ENCODE results near the gene OTOP3. TPM values are rescaled to one million over a fixed set of nuclear protein-coding genes. Genes with fewer than 3 reads are reported as not detected.

The OTOP3 gene
- total and polyA plus RNA-seq, 2 of the 4 experiments (the other 2 are of a cell fraction): not detected

DNA sequence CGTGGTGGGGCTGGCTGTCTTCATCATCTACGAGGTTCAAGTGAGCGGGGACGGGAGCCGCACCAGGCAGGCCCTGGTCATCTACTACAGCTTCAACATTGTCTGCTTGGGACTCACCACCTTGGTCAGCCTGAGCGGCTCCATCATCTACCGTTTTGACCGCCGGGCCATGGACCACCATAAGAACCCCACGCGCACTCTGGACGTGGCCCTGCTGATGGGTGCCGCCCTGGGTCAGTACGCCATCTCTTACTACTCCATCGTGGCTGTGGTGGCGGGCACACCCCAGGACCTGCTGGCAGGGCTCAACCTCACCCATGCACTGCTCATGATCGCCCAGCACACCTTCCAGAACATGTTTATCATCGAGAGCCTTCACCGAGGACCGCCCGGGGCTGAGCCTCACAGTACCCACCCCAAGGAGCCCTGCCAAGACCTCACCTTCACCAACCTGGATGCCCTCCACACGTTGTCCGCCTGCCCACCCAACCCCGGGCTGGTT is 5.1 kb upstream of the OTOP3 start:
- WGBS, 2 experiments (ENCODE audit: extremely low coverage in 2 of 2, insufficient read length in 1 of 2): 92% methylated on average over 12 of the region's 24 CpGs; no CpG with 5 or more reads in 1 of the 2 experiments
- peaks cover 72% of the 10 kb centered on the region for H3K27me3 ChIP-seq (ENCODE audit: control insufficient read depth, insufficient read depth, low read length)
- H2BK15ac ChIP-seq (ENCODE audit: low read depth, low read length): no peak overlapping the region

More for the DNA sequence above, 5.1 kb upstream of the OTOP3 start:
- H3K4me2 ChIP-seq (ENCODE audit: low read depth, low read length): no peak overlapping the region
- H3K36me3 ChIP-seq (ENCODE audit: control insufficient read depth, insufficient read depth, low read length): no peaks in the 10 kb centered on the region
- in situ Hi-C loops (cut with MboI; ENCODE audit: low sequenced_read_pairs) (no loop called here), dilution Hi-C loops (cut with HindIII; ENCODE audit: low sequenced_read_pairs, unreplicated experiment) (no loop called here), intact Hi-C loops (cut with micrococcal nuclease) (no loop called here)
- CTCF ChIA-PET: no interaction called here
- peaks cover 2% of the 10 kb centered on the region; the same call in 1 of the 2 replicates for H3K4me1 ChIP-seq (ENCODE audit: control insufficient read depth, insufficient read depth, low read length)
- BruUV-seq (replicated peaks): no TSS peak
- H3K79me1 ChIP-seq (ENCODE audit: low read depth in 1 of 2, low read length in 2 of 2): no peaks in the 10 kb centered on the region
- DNase-seq: no peak
- H2AFZ ChIP-seq (replicated peaks; ENCODE audit: low read length, poor library complexity): no peak overlapping the region
- no peak overlapping the region for H3K56ac ChIP-seq (ENCODE audit: extremely low read depth, insufficient read depth, low read length)
- no peak for ATAC-seq (ENCODE audit: low read depth)
- no peak overlapping the region for H4K8ac ChIP-seq (ENCODE audit: low read depth in 2 of 2, low read length in 2 of 2)
- H2BK5ac ChIP-seq (ENCODE audit: low read depth, low read length, poor library complexity, severe bottlenecking): no peak overlapping the region
- H3K9me1 ChIP-seq (ENCODE audit: insufficient read depth, low read length): no peaks in the 10 kb centered on the region
- H2AK5ac ChIP-seq (ENCODE audit: low read depth, low read length): no peak overlapping the region
- no peaks in the 10 kb centered on the region for H4K20me1 ChIP-seq (ENCODE audit: insufficient read depth, low read length)
- no peak overlapping the region for H4K5ac ChIP-seq (ENCODE audit: low read depth, low read length)
- H3K9ac ChIP-seq (ENCODE audit: low read depth, low read length): no peak overlapping the region
- H3K18ac ChIP-seq (ENCODE audit: low read depth, low read length): no peak overlapping the region
- TF ChIP-seq, protein P1, sequence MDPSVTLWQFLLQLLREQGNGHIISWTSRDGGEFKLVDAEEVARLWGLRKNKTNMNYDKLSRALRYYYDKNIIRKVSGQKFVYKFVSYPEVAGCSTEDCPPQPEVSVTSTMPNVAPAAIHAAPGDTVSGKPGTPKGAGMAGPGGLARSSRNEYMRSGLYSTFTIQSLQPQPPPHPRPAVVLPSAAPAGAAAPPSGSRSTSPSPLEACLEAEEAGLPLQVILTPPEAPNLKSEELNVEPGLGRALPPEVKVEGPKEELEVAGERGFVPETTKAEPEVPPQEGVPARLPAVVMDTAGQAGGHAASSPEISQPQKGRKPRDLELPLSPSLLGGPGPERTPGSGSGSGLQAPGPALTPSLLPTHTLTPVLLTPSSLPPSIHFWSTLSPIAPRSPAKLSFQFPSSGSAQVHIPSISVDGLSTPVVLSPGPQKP (IDR thresholded peaks at IDR 0.05; ENCODE audit: borderline replicate concordance, low read depth, low read length): no peak
- no peak for TF ChIP-seq RFX5 (IDR thresholded peaks at IDR 0.05; ENCODE audit: low read depth, low read length)
- H2BK120ac ChIP-seq (ENCODE audit: low read depth, low read length): no peak overlapping the region
- H2AK9ac ChIP-seq (replicated peaks; ENCODE audit: low read depth, low read length, poor library complexity): no peak overlapping the region
- H3K4ac ChIP-seq (ENCODE audit: low read depth, low read length): no peak overlapping the region
- no peak overlapping the region for H2BK20ac ChIP-seq (ENCODE audit: low read depth, low read length)
- H3K14ac ChIP-seq (replicated peaks; ENCODE audit: low read depth, low read length): no peak overlapping the region
- POLR2A ChIA-PET (ENCODE audit: unreplicated experiment): no interaction called here
- H3K27ac ChIP-seq (ENCODE audit: insufficient read depth, low read length): no peak overlapping the region
- no peak overlapping the region for H3K4me3 ChIP-seq (ENCODE audit: insufficient read depth, low read depth, low read length)
- no peak overlapping the region for H3K23ac ChIP-seq (ENCODE audit: low read depth, low read length)
- no peak overlapping the region for H4K91ac ChIP-seq (ENCODE audit: insufficient read depth, low read depth, low read length)
- no peaks in the 10 kb centered on the region for H3K9me3 ChIP-seq (ENCODE audit: control insufficient read depth, insufficient read depth, low read length)
